Activated CD4-positive, alpha-beta memory T cell treated with anti-CD3 and anti-CD28 coated beads, Interleukin-2, amount 10 ng/mL, durations not matched to agents 7 days and 5 days (primary cell): ENCODE measurements around the gene H1-8. TPM values are rescaled to one million over a fixed set of nuclear protein-coding genes. Genes with fewer than 3 reads are reported as not detected.
"Not testable (repeated sequence)": the region's sequence is repeated elsewhere in the genome, so short reads cannot be mapped to it uniquely, and the experiment has no call there.

Experiments
- CTCF ChIA-PET: fragments of 350-600 bp; sonication (Branson Sonifier 250); formaldehyde crosslinking; loops from one replicate; lab custom pipeline; 2021; ENCODE audit warnings: antibody characterized with exemption, inconsistent platforms; lab: Charles Lee
- POLR2A ChIA-PET: fragments of 350-600 bp; sonication (Branson Sonifier 250); formaldehyde crosslinking; loops from one replicate; lab custom pipeline; 2021; ENCODE audit warnings: antibody characterized with exemption; lab: Charles Lee
- DNase-seq: peaks from one replicate; pipeline ENCODE4 v3.0.0-alpha.2; 2020
- H3K27ac Mint-ChIP-seq: one replicate; pipeline ENCODE4 v1.8.0; 2021; ENCODE audit warnings: mild to moderate bottlenecking, mixed read lengths
- H3K27me3 Mint-ChIP-seq: one replicate; pipeline ENCODE4 v1.8.0; 2021; ENCODE audit warnings: mixed read lengths
- H3K36me3 Mint-ChIP-seq: one replicate; pipeline ENCODE4 v1.8.0; 2021; ENCODE audit warnings: low read depth, mixed read lengths
- H3K4me1 Mint-ChIP-seq: one replicate; pipeline ENCODE4 v1.8.0; 2021; ENCODE audit warnings: mixed read lengths
- H3K4me3 Mint-ChIP-seq: one replicate; pipeline ENCODE4 v1.8.0; 2021; ENCODE audit warnings: mild to moderate bottlenecking, mixed read lengths
- H3K9me3 Mint-ChIP-seq: one replicate; pipeline ENCODE4 v1.8.0; 2021; ENCODE audit warnings: mixed read lengths
- total RNA-seq, 2 experiments: library from RNA; stranded (reverse); gene quantifications; one replicate each; pipeline ENCODE4 v1.2.3, GENCODE V29; 2021

Gene H1-8, protein sequence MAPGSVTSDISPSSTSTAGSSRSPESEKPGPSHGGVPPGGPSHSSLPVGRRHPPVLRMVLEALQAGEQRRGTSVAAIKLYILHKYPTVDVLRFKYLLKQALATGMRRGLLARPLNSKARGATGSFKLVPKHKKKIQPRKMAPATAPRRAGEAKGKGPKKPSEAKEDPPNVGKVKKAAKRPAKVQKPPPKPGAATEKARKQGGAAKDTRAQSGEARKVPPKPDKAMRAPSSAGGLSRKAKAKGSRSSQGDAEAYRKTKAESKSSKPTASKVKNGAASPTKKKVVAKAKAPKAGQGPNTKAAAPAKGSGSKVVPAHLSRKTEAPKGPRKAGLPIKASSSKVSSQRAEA
- not detected for total RNA-seq

DNA sequence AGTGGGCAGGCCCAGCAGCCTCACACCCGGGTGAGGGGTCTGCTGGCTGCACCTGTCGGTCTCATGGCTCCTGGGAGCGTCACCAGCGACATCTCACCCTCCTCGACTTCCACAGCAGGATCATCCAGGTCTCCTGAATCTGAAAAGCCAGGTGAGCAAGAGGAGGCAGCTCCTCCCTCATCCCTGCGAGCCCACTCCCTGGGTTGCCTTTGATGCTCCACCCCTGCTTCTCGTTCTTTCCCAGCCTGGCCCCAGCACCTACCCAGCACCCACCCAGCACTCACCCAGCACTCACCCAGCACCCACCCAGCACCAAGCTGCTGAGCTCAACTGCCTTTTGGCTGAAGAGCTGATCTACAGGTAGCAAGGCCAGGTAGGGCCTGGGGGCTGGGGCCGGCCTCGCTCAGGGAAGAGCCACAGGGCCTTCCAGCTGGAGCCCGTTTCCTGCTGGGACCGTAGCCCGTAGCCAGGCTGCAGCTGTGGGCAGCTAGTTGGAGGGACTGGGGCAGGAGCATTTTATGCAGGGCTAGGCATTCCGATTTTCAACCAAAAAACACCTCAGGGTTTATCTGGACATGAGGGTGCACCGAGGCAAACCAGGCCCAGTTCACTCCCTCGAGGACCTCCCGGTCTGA lies at the start of gene H1-8:
Gene H1-8, plus strand, starts transcription at position 20 of the 635 bp plus-strand sequence. Its CDS starts 44 bp downstream, at position 64.
- Mint-ChIP-seq H3K27ac (no peak within 1 kb of the TSS), H3K36me3 (no peaks in the 10 kb centered on the region)
- CTCF ChIA-PET = no interaction called here

DNA sequence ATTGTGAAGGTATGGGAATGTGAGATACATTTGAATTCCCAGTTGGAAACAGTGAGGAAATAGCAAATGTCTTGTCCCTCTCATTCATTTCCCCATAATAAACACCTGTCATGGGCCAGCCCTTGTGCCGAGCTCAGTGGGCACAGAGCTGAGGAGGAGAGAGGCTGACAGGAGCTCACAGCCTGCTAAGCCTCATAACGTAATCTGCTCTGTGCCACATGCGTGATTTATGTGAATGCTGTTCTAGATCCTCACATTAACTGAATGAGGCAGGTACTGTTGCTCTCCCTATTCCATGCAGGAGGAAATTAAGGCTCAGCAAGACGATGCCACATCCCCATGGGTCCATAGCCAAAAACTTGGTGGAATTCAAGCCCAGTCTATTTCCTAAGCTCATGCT lies 49.8 kb upstream of the H1-8 start:
- Mint-ChIP-seq H3K4me1 (no peaks in the 10 kb centered on the region), H3K27me3 (no peaks in the 10 kb centered on the region), H3K27ac (no peak overlapping the region), H3K36me3 (no peaks in the 10 kb centered on the region), H3K9me3 (no peaks in the 10 kb centered on the region), H3K4me3 (no peak overlapping the region)
- no peak for DNase-seq
- ChIA-PET CTCF (interaction anchor here (1.6 to 2.3 kb wide), 2 partner anchors 333 to 334 kb away, joined by 3 to 7 read pairs; no protein-coding TSS in a partner anchor), POLR2A (interaction anchor here (0.7 kb wide), 1 partner anchor 134 kb away, joined by 3 read pairs; no protein-coding TSS in a partner anchor)

More for the DNA sequence above, at the start of gene H1-8:
- no peak within 1 kb of the TSS for H3K4me3 Mint-ChIP-seq
- H3K4me1 Mint-ChIP-seq = no peaks in the 10 kb centered on the region
- peaks cover 1% of the 10 kb centered on the region for H3K27me3 Mint-ChIP-seq
- DNase-seq = no peak
- POLR2A ChIA-PET = no interaction called here
- no peaks in the 10 kb centered on the region for H3K9me3 Mint-ChIP-seq

DNA sequence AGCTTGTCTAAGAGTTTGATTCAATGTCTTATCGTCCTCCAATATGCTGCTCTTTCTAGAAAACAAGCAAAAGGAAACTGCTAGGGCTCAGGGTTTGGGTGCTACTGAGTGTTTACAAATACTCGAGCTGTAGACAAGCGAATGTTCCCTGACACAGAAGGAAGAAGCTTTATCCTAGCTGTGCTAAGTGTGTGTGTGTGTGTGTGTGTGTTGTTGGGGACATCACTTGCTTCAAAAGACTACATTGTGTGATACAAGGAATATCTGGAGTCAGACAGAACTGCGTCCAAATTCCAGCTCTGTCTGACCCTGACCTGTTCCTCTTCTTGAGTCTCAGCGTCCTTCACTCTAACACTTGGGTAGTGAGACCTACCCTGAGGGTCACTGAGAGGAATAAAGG lies 48.5 kb upstream of the H1-8 start:
- H3K4me3 Mint-ChIP-seq, H3K9me3 Mint-ChIP-seq, H3K36me3 Mint-ChIP-seq, CTCF ChIA-PET, DNase-seq, H3K27ac Mint-ChIP-seq, H3K27me3 Mint-ChIP-seq, POLR2A ChIA-PET, H3K4me1 Mint-ChIP-seq: not testable (repeated sequence)

DNA sequence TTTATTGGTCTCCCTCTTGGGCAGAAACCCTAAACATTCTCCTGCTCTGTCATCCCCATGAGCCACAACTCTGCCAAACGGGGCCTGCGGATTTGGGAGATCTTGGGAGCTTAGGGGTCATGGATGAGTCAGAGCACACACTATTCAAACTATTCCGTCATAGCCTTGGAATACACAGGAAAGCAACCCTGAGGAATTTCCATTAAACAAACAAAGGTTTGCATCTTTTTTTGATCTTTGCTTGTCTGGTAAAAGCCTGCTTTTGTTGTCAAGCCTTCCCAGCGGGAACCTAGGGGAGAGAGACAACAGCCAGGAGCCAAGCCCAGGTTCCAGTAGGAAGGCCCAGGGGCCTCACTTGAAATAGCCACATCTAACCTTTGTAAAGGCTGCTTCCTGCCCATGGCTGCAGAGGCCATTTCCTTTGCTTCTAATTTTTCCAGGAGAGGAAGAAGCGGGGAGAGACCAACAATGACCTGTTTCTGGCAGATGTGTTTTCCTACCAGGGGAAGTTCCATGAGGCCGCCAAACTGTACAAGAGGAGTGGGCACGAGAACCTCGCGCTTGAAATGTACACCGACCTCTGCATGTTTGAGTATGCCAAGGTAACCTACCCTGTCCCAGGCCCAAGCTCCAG lies 47.9 kb upstream of the H1-8 start:
- DNase-seq, H3K4me3 Mint-ChIP-seq, H3K27me3 Mint-ChIP-seq, H3K9me3 Mint-ChIP-seq, H3K4me1 Mint-ChIP-seq, CTCF ChIA-PET, H3K36me3 Mint-ChIP-seq, POLR2A ChIA-PET, H3K27ac Mint-ChIP-seq: not testable (repeated sequence)

DNA sequence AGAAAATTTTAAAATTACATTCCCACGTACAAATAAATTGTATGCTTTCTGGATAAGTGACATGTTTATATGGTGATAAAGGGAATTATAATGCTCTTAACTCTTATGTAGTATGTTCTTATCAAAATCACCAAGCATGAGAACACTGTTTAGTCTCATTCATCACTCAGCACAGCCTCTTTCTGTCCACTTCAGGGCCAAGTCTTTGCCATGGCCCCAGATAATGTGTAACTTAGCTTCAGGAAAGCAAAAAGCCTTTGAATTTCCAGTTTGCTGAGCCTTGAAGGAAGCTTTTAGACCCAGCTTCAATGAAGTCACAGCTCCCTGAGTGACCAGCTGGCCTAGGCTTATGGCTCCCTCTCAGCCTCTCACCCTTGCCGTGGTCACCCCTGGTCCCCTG lies 45.1 kb upstream of the H1-8 start:
- H3K4me1 Mint-ChIP-seq, H3K4me3 Mint-ChIP-seq, H3K27ac Mint-ChIP-seq, POLR2A ChIA-PET, H3K27me3 Mint-ChIP-seq, H3K9me3 Mint-ChIP-seq, CTCF ChIA-PET, H3K36me3 Mint-ChIP-seq, DNase-seq: not testable (repeated sequence)

DNA sequence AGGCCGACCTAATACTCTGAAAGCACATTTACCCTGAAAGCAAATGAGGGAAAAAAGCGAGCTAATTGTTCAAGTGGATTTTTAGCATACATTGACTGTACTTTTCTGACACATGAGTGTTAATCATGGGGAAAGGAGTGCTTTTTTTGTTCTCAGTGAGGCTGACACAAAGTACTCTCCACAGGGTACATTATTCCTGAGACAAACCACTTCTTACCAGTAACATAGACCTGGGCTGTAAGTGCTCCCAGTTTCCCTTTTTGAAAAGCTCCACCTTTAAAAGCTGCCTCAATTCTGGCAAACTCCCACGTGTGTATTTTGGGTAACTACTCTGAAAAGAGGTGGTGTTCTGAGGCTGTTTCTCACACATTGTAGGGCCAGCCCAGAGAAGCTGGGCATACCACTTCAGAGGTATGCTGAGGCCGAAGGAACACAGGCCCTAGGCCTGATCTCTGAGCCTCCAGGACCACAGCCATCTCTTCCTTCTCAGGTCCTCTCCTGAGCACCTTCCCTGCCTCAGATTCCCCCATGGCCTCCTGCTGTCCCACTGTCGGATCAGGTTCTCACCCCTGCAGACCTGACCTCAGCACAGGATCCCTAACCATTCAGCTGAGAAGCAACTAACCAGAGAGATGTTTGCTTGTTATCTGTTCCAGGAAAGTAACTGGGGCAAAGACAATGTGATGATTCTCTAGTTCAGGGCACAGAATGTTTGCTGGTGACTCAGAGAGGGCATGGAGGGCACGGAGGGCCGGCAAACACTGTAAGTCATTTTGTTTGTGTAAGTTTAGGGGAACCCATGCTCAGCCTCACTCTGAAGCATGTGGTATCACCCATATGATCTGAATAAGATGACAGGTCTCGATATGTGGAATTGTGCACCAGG lies 44.1 kb upstream of the H1-8 start:
- H3K27me3 Mint-ChIP-seq, H3K4me3 Mint-ChIP-seq, H3K27ac Mint-ChIP-seq, POLR2A ChIA-PET, DNase-seq, H3K4me1 Mint-ChIP-seq, H3K36me3 Mint-ChIP-seq, H3K9me3 Mint-ChIP-seq: not testable (repeated sequence)
- CTCF ChIA-PET = interaction anchor here (0.9 kb wide), 1 partner anchor 8 kb away, joined by 3 read pairs; no protein-coding TSS in a partner anchor

DNA sequence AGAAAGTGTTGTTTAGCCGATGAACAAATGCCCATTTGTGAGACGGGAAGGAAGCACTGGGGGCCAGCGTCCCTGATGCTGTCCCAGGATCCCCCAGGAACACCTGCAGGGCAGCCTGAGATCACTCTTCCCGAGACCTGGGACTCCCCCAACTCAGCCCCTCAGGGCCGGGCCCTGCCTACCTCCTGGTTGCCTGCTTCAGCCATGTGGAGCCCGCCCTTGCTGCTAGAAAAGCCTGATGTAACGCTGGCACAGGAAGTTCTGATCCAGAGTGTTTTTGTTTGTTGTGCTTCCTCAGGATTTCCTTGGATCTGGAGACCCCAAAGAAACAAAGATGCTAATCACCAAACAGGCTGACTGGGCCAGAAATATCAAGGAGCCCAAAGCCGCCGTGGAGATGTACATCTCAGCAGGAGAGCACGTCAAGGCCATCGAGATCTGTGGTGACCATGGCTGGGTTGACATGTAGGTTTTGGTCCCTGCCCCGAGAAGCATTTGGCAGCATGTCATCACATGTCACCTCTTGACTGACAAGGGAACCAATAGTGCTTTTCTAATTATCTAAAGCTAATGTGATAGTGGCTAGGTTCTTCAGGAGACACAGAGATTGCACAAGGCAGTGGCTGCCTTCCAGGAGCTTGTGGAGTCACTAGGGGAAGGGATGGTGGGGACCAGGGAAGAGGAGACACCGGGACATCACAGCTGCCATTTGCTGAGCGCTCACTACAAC lies 43.2 kb upstream of the H1-8 start:
- H3K4me3 Mint-ChIP-seq, DNase-seq, H3K27me3 Mint-ChIP-seq, POLR2A ChIA-PET, H3K36me3 Mint-ChIP-seq, H3K27ac Mint-ChIP-seq, H3K9me3 Mint-ChIP-seq, CTCF ChIA-PET, H3K4me1 Mint-ChIP-seq: not testable (repeated sequence)

DNA sequence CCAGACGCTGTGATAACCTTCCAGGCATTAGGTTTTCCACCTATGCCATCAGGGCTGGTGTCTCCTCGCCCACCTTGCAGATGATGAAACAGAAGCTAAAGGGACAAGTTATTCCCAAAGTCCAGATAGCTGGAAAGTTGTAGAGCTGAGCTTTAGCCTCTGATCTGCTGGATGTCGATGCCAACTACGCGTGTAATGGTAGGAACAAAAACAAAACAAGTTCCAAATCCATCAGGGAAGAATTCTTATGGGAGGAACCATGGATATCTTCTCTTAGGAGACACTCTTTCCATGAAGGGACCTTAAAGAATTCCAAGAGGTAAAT lies 42.7 kb upstream of the H1-8 start:
- Mint-ChIP-seq H3K4me1 (no peaks in the 10 kb centered on the region), H3K4me3 (no peak overlapping the region), H3K27ac (no peak overlapping the region), H3K36me3 (no peaks in the 10 kb centered on the region), H3K9me3 (no peaks in the 10 kb centered on the region), H3K27me3 (no peaks in the 10 kb centered on the region)
- CTCF ChIA-PET = no interaction called here
- DNase-seq = no peak
- POLR2A ChIA-PET = no interaction called here

DNA sequence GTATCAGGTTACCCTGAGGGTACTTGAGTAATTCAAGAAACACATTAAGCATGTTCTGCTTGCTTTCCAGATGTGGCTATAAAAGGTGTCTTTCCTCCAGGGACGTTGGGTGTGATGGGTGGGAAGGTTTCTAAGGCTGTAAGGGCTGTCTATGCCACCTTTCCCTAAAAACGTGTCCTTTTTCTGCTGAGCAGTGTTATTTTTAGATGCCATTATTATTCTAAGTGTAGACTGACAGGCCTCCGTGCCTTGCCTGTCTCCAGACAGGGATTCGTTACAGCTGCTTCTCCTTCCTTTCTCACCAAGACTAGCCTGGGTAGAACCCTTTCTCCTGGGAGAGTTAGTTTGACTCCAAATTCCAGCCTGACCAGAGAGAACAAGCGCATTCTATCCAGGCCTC lies 41.3 kb upstream of the H1-8 start:
- no peaks in the 10 kb centered on the region for H3K4me1 Mint-ChIP-seq
- H3K9me3 Mint-ChIP-seq = no peaks in the 10 kb centered on the region
- no peaks in the 10 kb centered on the region for H3K36me3 Mint-ChIP-seq
- CTCF ChIA-PET = no interaction called here
- no peak overlapping the region for H3K4me3 Mint-ChIP-seq
- no peaks in the 10 kb centered on the region for H3K27me3 Mint-ChIP-seq
- DNase-seq = no peak
- no peak overlapping the region for H3K27ac Mint-ChIP-seq
- POLR2A ChIA-PET = no interaction called here

DNA sequence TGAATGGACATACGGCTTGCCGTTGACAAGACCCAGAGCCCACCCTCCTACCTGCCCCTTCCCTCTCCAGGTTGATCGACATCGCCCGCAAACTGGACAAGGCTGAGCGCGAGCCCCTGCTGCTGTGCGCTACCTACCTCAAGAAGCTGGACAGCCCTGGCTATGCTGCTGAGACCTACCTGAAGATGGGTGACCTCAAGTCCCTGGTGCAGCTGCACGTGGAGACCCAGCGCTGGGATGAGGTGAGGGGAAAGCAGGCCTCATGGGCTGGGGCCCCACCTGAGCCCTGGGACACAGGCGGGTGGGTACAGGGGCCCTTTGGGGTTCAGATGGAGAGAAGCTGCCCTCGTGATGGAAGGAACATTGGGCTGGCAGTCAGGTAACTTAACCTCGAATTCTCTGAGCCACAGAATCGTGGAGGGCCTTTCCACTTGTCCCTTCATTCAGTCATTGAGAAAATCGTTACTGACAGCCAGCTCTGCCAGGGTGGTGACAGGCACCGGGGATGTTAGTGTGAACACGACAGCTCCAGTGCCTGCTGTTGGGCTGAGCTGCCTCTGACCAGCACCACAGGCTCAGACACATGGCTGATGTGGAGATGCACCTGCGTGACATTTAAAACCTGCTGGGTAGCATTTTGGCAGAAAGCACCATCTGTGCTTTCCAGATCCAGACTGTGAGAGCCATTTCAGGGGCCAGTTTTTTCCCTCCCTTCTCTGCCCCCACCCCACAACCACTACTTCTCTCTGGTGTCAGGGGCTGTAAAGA lies 40.1 kb upstream of the H1-8 start:
- H3K9me3 Mint-ChIP-seq = no peaks in the 10 kb centered on the region
- CTCF ChIA-PET = no interaction called here

DNA sequence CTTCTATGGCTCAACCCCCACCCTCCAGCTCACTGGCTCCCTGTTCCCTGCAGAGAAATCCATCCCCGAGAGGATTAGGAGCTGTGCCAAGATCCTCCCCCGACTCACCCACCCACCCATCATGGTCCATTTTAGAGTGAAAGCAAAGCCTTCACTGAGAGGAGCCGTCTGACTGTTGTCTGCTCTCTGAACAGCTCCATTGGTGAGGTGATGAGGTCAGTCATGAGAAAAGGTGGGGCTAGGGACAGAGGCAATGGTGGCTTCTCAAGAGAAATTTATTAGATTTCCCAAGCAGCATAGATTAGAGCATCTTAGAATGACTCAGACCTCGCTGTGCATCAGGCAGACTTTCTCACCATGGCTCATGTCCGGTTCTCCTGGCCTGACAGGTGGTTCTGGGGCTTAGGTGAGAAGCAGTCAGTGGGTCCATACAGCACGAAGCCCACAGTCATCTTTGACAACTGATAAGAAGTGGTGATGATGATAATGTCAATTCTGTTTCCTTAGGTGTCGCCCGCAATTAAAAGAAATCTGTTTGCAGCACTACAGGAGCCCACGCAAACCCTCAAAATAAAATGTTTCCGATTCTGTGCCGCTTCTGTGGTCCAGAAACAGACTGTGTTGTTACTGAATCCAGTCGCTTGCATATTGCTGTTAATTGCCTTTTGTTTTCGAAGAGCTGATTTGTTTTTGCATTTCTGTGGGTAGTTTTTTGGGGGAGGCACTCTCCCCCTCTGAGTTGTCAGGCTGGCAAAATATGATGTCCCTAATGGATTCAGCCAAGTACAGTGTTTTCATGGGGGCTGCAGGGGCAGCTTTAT lies 39.3 kb upstream of the H1-8 start:
- Mint-ChIP-seq H3K27me3 (no peaks in the 10 kb centered on the region), H3K4me3 (no peak overlapping the region), H3K27ac (no peak overlapping the region), H3K4me1 (no peaks in the 10 kb centered on the region), H3K36me3 (no peaks in the 10 kb centered on the region), H3K9me3 (no peaks in the 10 kb centered on the region)
- CTCF ChIA-PET = no interaction called here
- POLR2A ChIA-PET = no interaction called here
- no peak for DNase-seq

More for the DNA sequence above, 40.1 kb upstream of the H1-8 start:
- no peaks in the 10 kb centered on the region for H3K36me3 Mint-ChIP-seq
- POLR2A ChIA-PET = no interaction called here
- H3K4me3 Mint-ChIP-seq = no peak overlapping the region
- H3K4me1 Mint-ChIP-seq = no peaks in the 10 kb centered on the region
- no peak overlapping the region for H3K27ac Mint-ChIP-seq
- no peak for DNase-seq
- no peaks in the 10 kb centered on the region for H3K27me3 Mint-ChIP-seq
